Activated T-helper 17 cell treated with anti-CD3 and anti-CD28 coated beads, Interleukin-2, amount 50 U/mL, for 72 hours (primary cell): ENCODE results near the gene WDR93. TPM values are rescaled to one million over a fixed set of nuclear protein-coding genes. Genes with fewer than 3 reads are reported as not detected.

Source experiments
- ATAC-seq: fragments of 150-1000 bp; cut with Tn5 transposase; replicated peaks from 2 replicates; pipeline ENCODE4 v1.10.0; 2021; ENCODE audit warnings: mild to moderate bottlenecking, moderate library complexity
- H3K27ac Mint-ChIP-seq: one replicate; pipeline ENCODE4 v1.8.0; 2022; ENCODE audit warnings: mixed read lengths
- H3K27me3 Mint-ChIP-seq: one replicate; pipeline ENCODE4 v1.8.0; 2022; ENCODE audit warnings: mixed read lengths
- H3K36me3 Mint-ChIP-seq: one replicate; pipeline ENCODE4 v1.8.0; 2022; ENCODE audit warnings: low read depth, mild to moderate bottlenecking, mixed read lengths
- H3K4me1 Mint-ChIP-seq: one replicate; pipeline ENCODE4 v1.8.0; 2022; ENCODE audit warnings: mixed read lengths
- H3K4me3 Mint-ChIP-seq: one replicate; pipeline ENCODE4 v1.8.0; 2022; ENCODE audit warnings: mild to moderate bottlenecking, mixed read lengths
- H3K9me3 Mint-ChIP-seq: one replicate; pipeline ENCODE4 v1.8.0; 2022; ENCODE audit warnings: mixed read lengths
- total RNA-seq, 2 donors: library from RNA; stranded (reverse); gene quantifications; one replicate each; pipeline ENCODE4 v1.2.3, GENCODE V29; 2022

WDR93 gene
- total RNA-seq, 2 donors from 2014 or later = 0.19 TPM; not detected in 1

GRCh38 chr15:89745131-89745530 lies 54.5 kb downstream of the WDR93 start:
- H3K4me1 Mint-ChIP-seq = no peaks in the 10 kb centered on the region
- H3K27me3 Mint-ChIP-seq = no peaks in the 10 kb centered on the region
- no peaks in the 10 kb centered on the region for H3K9me3 Mint-ChIP-seq
- H3K27ac Mint-ChIP-seq = no peak overlapping the region
- H3K4me3 Mint-ChIP-seq = no peak overlapping the region
- no peak for ATAC-seq
- no peaks in the 10 kb centered on the region for H3K36me3 Mint-ChIP-seq

- H3K27ac Mint-ChIP-seq = no peak overlapping the region
Observed at GRCh38 chr15:89745768-89746167, 55.2 kb downstream of the WDR93 start.

GRCh38 chr15:89746386-89746780 lies 55.8 kb downstream of the WDR93 start:
- H3K27me3 Mint-ChIP-seq = no peaks in the 10 kb centered on the region
- no peak overlapping the region for H3K27ac Mint-ChIP-seq
- H3K9me3 Mint-ChIP-seq = no peaks in the 10 kb centered on the region
- ATAC-seq = no peak
- no peaks in the 10 kb centered on the region for H3K4me1 Mint-ChIP-seq
- H3K36me3 Mint-ChIP-seq = no peaks in the 10 kb centered on the region
- no peak overlapping the region for H3K4me3 Mint-ChIP-seq

More at GRCh38 chr15:89745768-89746167, 55.2 kb downstream of the WDR93 start:
- Mint-ChIP-seq H3K36me3 (no peaks in the 10 kb centered on the region), H3K4me1 (no peaks in the 10 kb centered on the region), H3K4me3 (no peak overlapping the region), H3K9me3 (no peaks in the 10 kb centered on the region), H3K27me3 (no peaks in the 10 kb centered on the region)
- no peak for ATAC-seq

- ATAC-seq = no peak
- Mint-ChIP-seq H3K9me3 (no peaks in the 10 kb centered on the region), H3K27ac (no peak overlapping the region), H3K27me3 (peaks cover 4% of the 10 kb centered on the region), H3K4me3 (no peak overlapping the region), H3K36me3 (no peaks in the 10 kb centered on the region), H3K4me1 (no peaks in the 10 kb centered on the region)
Observed at GRCh38 chr15:89747708-89748682, 57.4 kb downstream of the WDR93 start.

GRCh38 chr15:89749054-89749453 lies 58.4 kb downstream of the WDR93 start:
- ATAC-seq = no peak
- H3K27me3 Mint-ChIP-seq = peaks cover 4% of the 10 kb centered on the region
- no peaks in the 10 kb centered on the region for H3K9me3 Mint-ChIP-seq
- H3K36me3 Mint-ChIP-seq = no peaks in the 10 kb centered on the region
- H3K27ac Mint-ChIP-seq = no peak overlapping the region
- peak overlapping the region; percentile 78 for H3K4me3 Mint-ChIP-seq
- no peaks in the 10 kb centered on the region for H3K4me1 Mint-ChIP-seq

- Mint-ChIP-seq H3K4me1 (no peaks in the 10 kb centered on the region), H3K27ac (peak overlapping the region; percentile 74), H3K27me3 (peaks cover 4% of the 10 kb centered on the region), H3K9me3 (no peaks in the 10 kb centered on the region), H3K4me3 (peak overlapping the region; percentile 78), H3K36me3 (no peaks in the 10 kb centered on the region)
- no peak for ATAC-seq
Observed at GRCh38 chr15:89749526-89749925, 58.9 kb downstream of the WDR93 start.

GRCh38 chr15:89749951-89750559 lies 59.4 kb downstream of the WDR93 start:
- peak overlapping the region; percentile 74 for H3K27ac Mint-ChIP-seq
- H3K4me1 Mint-ChIP-seq = no peaks in the 10 kb centered on the region
- H3K27me3 Mint-ChIP-seq = peaks cover 4% of the 10 kb centered on the region
- H3K4me3 Mint-ChIP-seq = peak overlapping the region; percentile 78
- ATAC-seq = peak; percentile 3
- no peaks in the 10 kb centered on the region for H3K9me3 Mint-ChIP-seq
- no peaks in the 10 kb centered on the region for H3K36me3 Mint-ChIP-seq

- ATAC-seq = peak; percentile 95
- Mint-ChIP-seq H3K36me3 (no peaks in the 10 kb centered on the region), H3K4me1 (no peaks in the 10 kb centered on the region), H3K4me3 (peak within 1 kb of the TSS; percentile 78), H3K27me3 (peaks cover 4% of the 10 kb centered on the region), H3K9me3 (no peaks in the 10 kb centered on the region), H3K27ac (peak within 1 kb of the TSS; percentile 74)
Observed at GRCh38 chr15:89750560-89751542, 60.2 kb downstream of the WDR93 start, which contains the start of gene MESP1. Gene MESP1 (minus strand): TSS chr15:89751249. CDS start chr15:89751231, 18 bp downstream.

- no peak overlapping the region for H3K27ac Mint-ChIP-seq
- peak overlapping the region; percentile 17 for H3K4me3 Mint-ChIP-seq
- H3K27me3 Mint-ChIP-seq = peaks cover 4% of the 10 kb centered on the region
- H3K36me3 Mint-ChIP-seq = no peaks in the 10 kb centered on the region
- H3K9me3 Mint-ChIP-seq = no peaks in the 10 kb centered on the region
- H3K4me1 Mint-ChIP-seq = no peaks in the 10 kb centered on the region
- no peak for ATAC-seq
Observed at GRCh38 chr15:89751748-89752147, 61.1 kb downstream of the WDR93 start.

GRCh38 chr15:89753855-89754254 lies 63.2 kb downstream of the WDR93 start:
- no peaks in the 10 kb centered on the region for H3K9me3 Mint-ChIP-seq
- no peaks in the 10 kb centered on the region for H3K36me3 Mint-ChIP-seq
- H3K27ac Mint-ChIP-seq = no peak overlapping the region
- H3K4me1 Mint-ChIP-seq = no peaks in the 10 kb centered on the region
- ATAC-seq = no peak
- peaks cover 4% of the 10 kb centered on the region for H3K27me3 Mint-ChIP-seq
- no peak overlapping the region for H3K4me3 Mint-ChIP-seq

- Mint-ChIP-seq H3K4me1 (no peaks in the 10 kb centered on the region), H3K36me3 (no peaks in the 10 kb centered on the region), H3K4me3 (no peak overlapping the region), H3K27ac (no peak overlapping the region), H3K9me3 (no peaks in the 10 kb centered on the region), H3K27me3 (peaks cover 4% of the 10 kb centered on the region)
- ATAC-seq = no peak
Observed at GRCh38 chr15:89754361-89755154, 63.9 kb downstream of the WDR93 start.

GRCh38 chr15:89755701-89756100 lies 65.1 kb downstream of the WDR93 start:
- Mint-ChIP-seq H3K27ac (no peak overlapping the region), H3K27me3 (peaks cover 4% of the 10 kb centered on the region), H3K9me3 (no peaks in the 10 kb centered on the region)

GRCh38 chr15:89756897-89757296 lies 66.3 kb downstream of the WDR93 start:
- no peak for ATAC-seq
- Mint-ChIP-seq H3K36me3 (no peaks in the 10 kb centered on the region), H3K9me3 (no peaks in the 10 kb centered on the region), H3K4me3 (no peak overlapping the region), H3K27me3 (peaks cover 4% of the 10 kb centered on the region), H3K4me1 (no peaks in the 10 kb centered on the region), H3K27ac (no peak overlapping the region)

More at GRCh38 chr15:89755701-89756100, 65.1 kb downstream of the WDR93 start:
- no peaks in the 10 kb centered on the region for H3K36me3 Mint-ChIP-seq
- no peaks in the 10 kb centered on the region for H3K4me1 Mint-ChIP-seq
- no peak for ATAC-seq
- H3K4me3 Mint-ChIP-seq = no peak overlapping the region
